Measurements from ENCODE around the gene IRF9. TPM values are rescaled to one million over a fixed set of nuclear protein-coding genes. Genes with fewer than 3 reads are reported as not detected.

Gene IRF9
- total RNA-seq, 1 donor = 112 TPM

- DNase-seq (ENCODE audit: low read depth in 2 of 3, low spot score in 2 of 3) = peak; percentile 65 to 98 (median 95)
These were observed 14.6 kb upstream of the IRF9 start, which contains the start of gene PSME2 for GRCh38 chr14:24146453-24146977. Gene PSME2, minus strand, starts transcription at chr14:24146610. Its CDS starts 29 bp downstream, at chr14:24146581.

DNA sequence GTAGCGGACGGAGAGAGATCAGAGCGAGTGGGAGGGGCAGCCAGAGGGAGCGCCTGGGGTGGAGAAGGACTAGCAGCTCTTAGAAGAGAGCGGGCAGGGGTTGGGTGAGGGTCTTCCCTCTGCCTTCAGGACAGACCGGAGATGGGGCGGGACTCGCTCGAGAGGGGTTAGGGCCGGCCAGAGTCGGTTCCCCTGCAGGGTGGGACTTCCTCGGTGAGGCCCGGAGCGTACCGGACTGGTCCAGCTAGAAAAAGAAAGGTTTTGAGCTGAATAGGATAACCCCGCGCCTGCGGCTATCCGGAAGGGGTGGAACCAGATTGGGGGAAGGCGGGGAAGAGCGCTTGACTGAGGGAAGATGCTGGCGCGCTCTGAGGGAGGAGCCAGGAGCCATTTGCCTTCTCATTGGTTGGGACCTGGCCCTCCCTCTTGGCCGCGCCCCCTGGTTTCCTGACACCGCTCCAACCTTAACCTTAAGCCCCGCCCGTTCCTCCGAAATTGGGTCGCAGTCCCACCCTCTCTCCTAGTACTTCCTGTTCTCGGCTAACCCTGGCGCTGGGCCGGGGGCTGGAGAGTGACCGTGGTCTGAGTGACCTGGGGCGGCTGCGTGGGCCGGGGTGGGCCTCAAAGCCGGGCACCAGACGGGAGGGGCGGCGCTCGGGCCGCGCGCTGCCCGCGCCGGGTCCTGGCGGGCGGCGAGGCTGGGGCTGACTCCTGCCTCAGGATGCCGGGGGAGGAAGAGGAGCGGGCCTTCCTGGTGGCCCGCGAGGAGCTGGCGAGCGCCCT is 13.9 kb upstream of the IRF9 start, which contains the start of gene RNF31:
Gene RNF31, plus strand, starts transcription at position 521 of the 783 bp plus-strand sequence. Its CDS starts 201 bp downstream, at position 722.
- peak; percentile 86 to 99 (median 99) for DNase-seq (ENCODE audit: low read depth in 2 of 3, low spot score in 2 of 3)

- no peak for DNase-seq (ENCODE audit: low read depth in 2 of 3, low spot score in 2 of 3)
These were observed 13.2 kb upstream of the IRF9 start for GRCh38 chr14:24147761-24148428.

DNA sequence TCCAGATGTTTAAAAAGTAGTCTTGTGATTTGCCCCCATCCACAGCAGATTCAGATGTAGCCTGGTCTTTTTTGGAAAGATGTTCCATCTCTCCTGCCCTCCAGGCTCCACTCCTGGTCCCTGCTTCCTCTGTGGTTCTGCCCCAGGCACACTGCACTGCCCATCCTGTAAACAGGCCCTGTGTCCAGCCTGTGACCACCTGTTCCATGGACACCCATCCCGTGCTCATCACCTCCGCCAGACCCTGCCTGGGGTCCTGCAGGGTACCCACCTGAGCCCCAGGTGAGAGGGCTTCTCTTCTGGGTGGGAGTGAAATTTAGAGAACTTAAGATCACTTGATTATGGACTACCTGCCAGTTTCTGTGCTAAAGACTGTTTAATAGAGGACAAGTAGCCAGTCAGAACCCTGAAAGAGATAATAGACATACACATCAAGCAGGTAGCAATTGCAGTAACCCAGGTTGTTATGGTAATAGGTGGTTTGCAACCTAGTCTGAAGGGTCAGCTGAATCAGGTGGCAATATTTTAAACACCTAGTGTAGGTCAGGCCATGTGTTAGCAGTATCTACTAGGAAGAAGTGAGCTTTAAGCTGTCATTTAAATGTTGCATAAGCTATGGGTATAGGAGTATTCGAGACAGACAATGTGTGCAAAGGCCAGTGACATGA is 11.6 kb upstream of the IRF9 start:
- DNase-seq (ENCODE audit: low read depth in 2 of 3, low spot score in 2 of 3) = no peak

DNA sequence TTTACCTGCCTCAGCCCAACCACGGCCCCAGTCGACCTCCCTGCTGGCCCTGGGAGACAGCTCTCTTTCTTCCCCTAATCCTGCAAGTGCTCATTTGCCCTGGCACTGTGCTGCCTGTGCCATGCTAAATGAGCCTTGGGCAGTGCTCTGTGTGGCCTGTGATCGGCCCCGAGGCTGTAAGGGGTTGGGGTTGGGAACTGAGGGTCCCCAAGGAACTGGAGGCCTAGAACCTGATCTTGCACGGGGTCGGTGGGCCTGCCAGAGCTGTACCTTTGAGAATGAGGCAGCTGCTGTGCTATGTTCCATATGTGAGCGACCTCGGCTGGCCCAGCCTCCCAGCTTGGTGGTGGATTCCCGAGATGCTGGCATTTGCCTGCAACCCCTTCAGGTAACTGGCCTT is 11.0 kb upstream of the IRF9 start:
- no peak for DNase-seq (ENCODE audit: low read depth in 2 of 3, low spot score in 2 of 3)

DNA sequence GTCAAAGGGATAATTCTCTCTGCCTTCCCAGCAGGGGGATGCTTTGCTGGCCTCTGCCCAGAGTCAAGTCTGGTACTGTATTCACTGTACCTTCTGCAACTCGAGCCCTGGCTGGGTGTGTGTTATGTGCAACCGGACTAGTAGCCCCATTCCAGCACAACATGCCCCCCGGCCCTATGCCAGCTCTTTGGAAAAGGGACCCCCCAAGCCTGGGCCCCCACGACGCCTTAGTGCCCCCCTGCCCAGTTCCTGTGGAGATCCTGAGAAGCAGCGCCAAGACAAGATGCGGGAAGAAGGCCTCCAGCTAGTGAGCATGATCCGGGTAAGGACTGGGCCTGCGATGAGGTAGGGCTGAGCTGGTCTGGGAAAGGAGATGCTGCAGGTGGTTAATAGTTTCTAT is 10.5 kb upstream of the IRF9 start:
- DNase-seq (ENCODE audit: low read depth in 2 of 3, low spot score in 2 of 3) = no peak

DNA sequence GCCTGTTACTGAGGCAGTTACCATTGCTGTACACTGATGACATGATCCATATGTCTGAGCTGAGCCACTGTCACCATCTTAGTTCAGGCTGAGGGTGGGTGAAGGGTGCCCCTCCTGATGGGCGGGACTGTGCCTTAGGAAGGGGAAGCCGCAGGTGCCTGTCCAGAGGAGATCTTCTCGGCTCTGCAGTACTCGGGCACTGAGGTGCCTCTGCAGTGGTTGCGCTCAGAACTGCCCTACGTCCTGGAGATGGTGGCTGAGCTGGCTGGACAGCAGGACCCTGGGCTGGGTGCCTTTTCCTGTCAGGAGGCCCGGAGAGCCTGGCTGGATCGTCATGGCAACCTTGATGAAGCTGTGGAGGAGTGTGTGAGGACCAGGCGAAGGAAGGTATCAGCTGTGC is 10.1 kb upstream of the IRF9 start:
- DNase-seq (ENCODE audit: low read depth in 2 of 3, low spot score in 2 of 3) = no peak

DNA sequence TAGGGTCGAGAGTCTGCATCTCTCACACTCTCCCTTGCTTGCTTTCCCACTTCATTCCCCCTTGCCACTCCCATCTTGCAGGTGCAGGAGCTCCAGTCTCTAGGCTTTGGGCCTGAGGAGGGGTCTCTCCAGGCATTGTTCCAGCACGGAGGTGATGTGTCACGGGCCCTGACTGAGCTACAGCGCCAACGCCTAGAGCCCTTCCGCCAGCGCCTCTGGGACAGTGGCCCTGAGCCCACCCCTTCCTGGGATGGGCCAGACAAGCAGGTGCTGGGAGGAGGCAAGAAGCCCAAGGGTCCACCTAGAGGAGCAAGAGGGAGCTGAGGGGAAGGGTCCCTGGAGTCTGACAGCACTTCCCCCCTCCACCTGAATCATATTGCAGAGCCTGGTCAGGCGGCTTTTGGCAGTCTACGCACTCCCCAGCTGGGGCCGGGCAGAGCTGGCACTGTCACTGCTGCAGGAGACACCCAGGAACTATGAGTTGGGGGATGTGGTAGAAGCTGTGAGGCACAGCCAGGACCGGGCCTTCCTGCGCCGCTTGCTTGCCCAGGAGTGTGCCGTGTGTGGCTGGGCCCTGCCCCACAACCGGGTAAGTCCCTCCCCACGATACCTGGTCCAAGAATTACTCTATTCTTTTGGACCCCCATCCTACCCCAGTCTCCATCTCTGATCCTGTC is 9.5 kb upstream of the IRF9 start:
- no peak for DNase-seq (ENCODE audit: low read depth in 2 of 3, low spot score in 2 of 3)

DNA sequence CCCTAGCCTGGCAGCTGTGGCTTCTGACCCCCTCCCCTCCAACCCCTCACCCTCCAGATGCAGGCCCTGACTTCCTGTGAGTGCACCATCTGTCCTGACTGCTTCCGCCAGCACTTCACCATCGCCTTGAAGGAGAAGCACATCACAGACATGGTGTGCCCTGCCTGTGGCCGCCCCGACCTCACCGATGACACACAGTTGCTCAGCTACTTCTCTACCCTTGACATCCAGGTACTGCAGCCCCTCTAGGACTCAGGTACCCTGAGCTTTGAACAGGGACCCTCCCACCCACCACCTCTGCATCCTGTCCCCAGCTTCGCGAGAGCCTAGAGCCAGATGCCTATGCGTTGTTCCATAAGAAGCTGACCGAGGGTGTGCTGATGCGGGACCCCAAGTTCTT is 6.0 kb upstream of the IRF9 start:
- no peak for DNase-seq (ENCODE audit: low read depth in 2 of 3, low spot score in 2 of 3)

DNA sequence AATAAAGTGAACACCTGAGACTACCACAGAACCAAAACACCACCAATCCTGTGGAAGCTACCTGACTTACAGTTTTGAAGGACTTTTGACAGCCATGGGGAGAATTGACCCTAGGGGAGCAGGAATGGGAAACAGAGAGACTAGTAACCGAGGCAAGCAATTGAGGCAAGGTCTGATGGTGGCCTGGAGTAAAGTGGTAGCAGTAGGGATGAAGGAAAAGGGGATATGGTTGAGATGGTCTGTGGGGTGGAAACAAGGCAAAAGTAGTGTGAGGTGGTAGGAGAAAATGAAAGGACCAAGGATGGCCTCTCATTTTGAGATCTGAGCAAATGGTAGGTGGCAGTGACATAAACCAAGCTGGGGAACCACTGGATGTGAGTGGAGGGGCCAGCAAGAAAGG is 4.2 kb upstream of the IRF9 start:
- DNase-seq (ENCODE audit: low read depth in 2 of 3, low spot score in 2 of 3) = no peak

DNA sequence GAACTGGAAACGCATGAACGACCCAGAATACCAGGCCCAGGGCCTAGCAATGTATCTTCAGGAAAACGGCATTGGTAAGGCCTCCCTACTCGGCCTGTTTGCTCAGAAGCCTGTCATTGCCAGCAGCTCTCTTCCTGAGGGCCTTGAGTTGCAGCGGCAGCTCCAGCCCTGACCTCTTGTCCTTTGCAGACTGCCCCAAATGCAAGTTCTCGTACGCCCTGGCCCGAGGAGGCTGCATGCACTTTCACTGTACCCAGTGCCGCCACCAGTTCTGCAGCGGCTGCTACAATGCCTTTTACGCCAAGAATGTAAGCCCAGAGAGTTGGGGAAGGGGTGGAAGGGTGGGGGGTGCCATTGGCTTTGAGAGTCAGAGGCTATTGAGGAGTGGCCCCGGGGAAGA is 3.7 kb upstream of the IRF9 start:
- no peak for DNase-seq (ENCODE audit: low read depth in 2 of 3, low spot score in 2 of 3)

DNA sequence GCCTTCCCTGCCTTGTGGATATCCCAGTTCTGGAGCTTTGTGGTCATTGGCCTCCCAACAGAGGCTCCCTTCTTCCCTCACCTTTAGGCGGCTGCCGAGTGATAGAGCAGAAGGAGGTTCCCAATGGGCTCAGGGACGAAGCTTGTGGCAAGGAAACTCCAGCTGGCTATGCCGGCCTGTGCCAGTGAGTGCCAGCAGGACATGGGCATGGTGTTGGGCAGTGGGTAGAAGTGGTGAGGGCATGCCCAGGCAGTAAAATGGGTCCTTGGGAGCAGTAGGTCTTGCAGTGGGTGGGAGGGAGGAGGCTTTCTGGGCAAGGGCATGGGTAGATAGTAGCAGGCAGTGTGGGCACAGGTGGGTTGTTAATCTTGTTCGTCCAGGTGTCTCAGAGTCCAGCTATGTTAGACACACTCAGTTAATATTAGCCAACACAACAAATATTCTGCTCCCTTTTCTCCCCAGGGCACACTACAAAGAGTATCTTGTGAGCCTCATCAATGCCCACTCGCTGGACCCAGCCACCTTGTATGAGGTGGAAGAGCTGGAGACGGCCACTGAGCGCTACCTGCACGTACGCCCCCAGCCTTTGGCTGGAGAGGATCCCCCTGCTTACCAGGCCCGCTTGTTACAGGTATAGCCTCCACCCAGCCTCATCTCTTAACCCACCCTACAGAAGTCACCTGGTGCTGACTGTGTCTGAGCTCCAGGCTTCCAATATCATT is 1.1 kb upstream of the IRF9 start:
- no peak for DNase-seq (ENCODE audit: low read depth in 2 of 3, low spot score in 2 of 3)

GRCh38 chr14:24160499-24160849 is 591 bp upstream of the IRF9 start:
- DNase-seq (ENCODE audit: low read depth in 2 of 3, low spot score in 2 of 3) = no peak

- DNase-seq (ENCODE audit: low read depth in 2 of 3, low spot score in 2 of 3) = no peak
These were observed 1.0 kb downstream of the IRF9 start for GRCh38 chr14:24162093-24162492.

GRCh38 chr14:24164518-24164991 is 3.5 kb downstream of the IRF9 start:
- DNase-seq (ENCODE audit: low read depth in 2 of 3, low spot score in 2 of 3) = no peak

DNA sequence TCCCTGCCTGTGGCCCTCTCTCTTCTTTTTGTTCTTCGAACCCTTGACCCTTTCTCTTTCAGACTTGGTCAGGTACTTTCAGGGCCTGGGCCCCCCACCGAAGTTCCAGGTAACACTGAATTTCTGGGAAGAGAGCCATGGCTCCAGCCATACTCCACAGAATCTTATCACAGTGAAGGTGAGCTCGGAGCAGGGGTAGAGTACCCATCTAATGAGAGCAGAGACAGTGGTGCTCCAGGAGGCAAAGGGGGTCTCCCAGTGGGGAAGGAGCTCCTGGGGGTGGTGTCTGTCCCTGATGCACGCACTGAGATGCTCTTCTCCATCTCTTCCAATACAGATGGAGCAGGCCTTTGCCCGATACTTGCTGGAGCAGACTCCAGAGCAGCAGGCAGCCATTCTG is 4.7 kb downstream of the IRF9 start:
- DNase-seq (ENCODE audit: low read depth in 2 of 3, low spot score in 2 of 3) = no peak

DNA sequence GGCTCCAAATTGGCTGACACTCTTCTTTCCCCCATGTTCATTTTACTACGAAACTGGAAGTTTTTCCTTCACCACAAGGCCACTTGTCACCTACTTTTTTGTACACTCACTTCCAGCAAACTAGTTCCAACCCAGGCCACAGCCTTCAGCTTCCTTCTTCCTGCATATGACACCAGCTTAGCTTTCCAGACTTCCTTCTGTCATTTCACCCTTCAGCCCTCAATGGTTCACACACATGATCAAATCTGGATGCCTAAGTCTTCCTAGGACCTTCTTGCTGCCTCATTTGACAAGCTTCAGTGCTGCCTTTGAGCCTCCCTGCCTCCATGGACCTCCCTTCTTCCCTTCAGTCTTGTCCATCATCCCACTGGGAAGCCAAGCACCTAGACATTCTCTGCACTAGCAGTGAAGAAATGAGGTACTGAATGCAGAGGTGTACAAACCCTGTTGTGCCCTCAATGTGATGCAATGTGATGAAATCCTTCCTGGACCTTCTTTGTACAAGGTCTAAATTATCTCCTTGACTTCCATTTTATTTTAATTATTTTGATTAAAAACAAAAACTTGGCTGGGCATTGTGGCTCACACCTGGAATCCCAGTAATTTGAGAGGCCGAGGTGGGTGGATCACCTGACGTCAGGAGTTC is 6.5 kb downstream of the IRF9 start:
- DNase-seq (ENCODE audit: low read depth in 2 of 3, low spot score in 2 of 3) = peak in 1 of 3 donors; percentile 23

- peak in 2 of 3 donors; percentile 98 to 99 for DNase-seq (ENCODE audit: low read depth in 2 of 3, low spot score in 2 of 3)
These were observed 10.6 kb downstream of the IRF9 start, which contains the start of gene REC8 for GRCh38 chr14:24171422-24172260. Gene REC8, plus strand, starts transcription at chr14:24172080. Its CDS starts 473 bp downstream, at chr14:24172553.

All from hematopoietic multipotent progenitor cell (in vitro differentiated cells).